ENCODE results near the gene SAP30BP. TPM values are rescaled to one million over a fixed set of nuclear protein-coding genes. Genes with fewer than 3 reads are reported as not detected.

Gene SAP30BP
- total RNA-seq, 4 donors from 2014 or later = 68.2 to 87.2 (median 77.2) TPM

GRCh38 chr17:75750661-75751423 lies 83.7 kb downstream of the SAP30BP start:
- no peak for TF ChIP-seq POLR2A (IDR thresholded peaks at IDR 0.05)
- TF ChIP-seq POLR2AphosphoS5 (IDR thresholded peaks at IDR 0.05) = no peak
- TF ChIP-seq, protein P1, sequence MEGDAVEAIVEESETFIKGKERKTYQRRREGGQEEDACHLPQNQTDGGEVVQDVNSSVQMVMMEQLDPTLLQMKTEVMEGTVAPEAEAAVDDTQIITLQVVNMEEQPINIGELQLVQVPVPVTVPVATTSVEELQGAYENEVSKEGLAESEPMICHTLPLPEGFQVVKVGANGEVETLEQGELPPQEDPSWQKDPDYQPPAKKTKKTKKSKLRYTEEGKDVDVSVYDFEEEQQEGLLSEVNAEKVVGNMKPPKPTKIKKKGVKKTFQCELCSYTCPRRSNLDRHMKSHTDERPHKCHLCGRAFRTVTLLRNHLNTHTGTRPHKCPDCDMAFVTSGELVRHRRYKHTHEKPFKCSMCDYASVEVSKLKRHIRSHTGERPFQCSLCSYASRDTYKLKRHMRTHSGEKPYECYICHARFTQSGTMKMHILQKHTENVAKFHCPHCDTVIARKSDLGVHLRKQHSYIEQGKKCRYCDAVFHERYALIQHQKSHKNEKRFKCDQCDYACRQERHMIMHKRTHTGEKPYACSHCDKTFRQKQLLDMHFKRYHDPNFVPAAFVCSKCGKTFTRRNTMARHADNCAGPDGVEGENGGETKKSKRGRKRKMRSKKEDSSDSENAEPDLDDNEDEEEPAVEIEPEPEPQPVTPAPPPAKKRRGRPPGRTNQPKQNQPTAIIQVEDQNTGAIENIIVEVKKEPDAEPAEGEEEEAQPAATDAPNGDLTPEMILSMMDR (IDR thresholded peaks at IDR 0.05) = no peak
- TF ChIP-seq EP300 (IDR thresholded peaks at IDR 0.05) = no peak
- Histone ChIP-seq H3K27me3 (no peaks in the 10 kb centered on the region), H3K27ac (peak overlapping the region in 1 of 4 donors; percentile 13), H3K36me3 (peaks cover 0 to 62% of the 10 kb centered on the region in 2 donors), H3K4me1 (peaks cover 0 to 49% (median 12%) of the 10 kb centered on the region in 3 donors), H3K4me3 (no peak overlapping the region), H3K9me3 (no peaks in the 10 kb centered on the region)
- ATAC-seq = no peak
- WGBS, 2 donors (ENCODE audit: low coverage in 1 of 2) = 80% methylated on average over 1 of the region's 23 CpGs

DNA sequence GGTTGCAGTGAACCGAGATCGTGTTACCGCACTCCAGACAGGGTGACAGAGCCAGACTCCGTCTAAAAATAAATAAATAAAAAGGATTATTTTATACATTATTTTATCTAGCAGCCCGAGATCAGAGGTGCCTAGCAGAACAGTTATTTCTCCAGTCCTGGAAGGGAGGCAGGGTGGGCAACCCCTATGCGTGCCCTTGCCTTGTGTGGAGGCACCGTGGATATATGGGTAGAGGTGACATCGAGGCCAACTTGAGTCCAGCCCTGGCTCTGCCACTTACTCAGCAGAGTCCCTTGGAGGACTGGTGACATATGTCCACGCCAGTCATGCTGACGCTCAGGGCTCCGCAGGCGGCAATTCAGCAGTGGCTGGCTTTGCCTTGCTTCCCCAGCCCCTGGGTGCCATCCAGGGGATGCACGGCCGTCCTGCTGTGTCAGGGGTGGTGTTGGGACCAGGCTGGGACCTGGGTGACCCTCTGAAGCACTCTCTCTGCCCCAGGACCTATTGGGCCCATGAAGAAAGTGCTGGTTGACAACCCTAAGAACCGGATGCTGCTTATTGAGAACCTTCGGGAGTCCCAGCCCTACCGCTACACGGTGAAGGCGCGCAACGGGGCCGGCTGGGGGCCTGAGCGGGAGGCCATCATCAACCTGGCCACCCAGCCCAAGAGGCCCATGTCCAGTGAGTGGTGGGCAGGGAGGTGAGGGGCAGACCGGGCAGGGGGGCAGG lies 84.7 kb downstream of the SAP30BP start:
- Histone ChIP-seq H3K4me3 (no peak overlapping the region), H3K9me3 (no peaks in the 10 kb centered on the region), H3K27ac (no peak overlapping the region), H3K27me3 (no peaks in the 10 kb centered on the region), H3K36me3 (peaks cover 0 to 72% of the 10 kb centered on the region in 2 donors), H3K4me1 (peaks cover 0 to 49% (median 12%) of the 10 kb centered on the region in 3 donors)
- TF ChIP-seq EP300 (IDR thresholded peaks at IDR 0.05) (no peak), POLR2A (IDR thresholded peaks at IDR 0.05) (no peak), POLR2AphosphoS5 (IDR thresholded peaks at IDR 0.05) (no peak)
- TF ChIP-seq, protein P1 (IDR thresholded peaks at IDR 0.05) = no peak
- ATAC-seq = no peak
- WGBS, 2 donors (ENCODE audit: low coverage in 1 of 2) = 85 to 87% methylated on average over 3 to 15 of the region's 24 CpGs

DNA sequence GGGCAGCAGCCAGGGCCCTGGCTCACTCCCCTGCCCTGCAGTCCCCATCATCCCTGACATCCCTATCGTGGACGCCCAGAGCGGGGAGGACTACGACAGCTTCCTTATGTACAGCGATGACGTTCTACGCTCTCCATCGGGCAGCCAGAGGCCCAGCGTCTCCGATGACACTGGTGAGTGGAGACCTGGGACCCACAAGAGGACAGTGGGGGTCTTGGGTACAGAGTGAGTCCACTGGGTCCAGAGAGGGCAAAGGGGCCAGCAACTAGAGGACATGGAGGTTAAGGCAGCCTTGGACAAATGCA lies 85.2 kb downstream of the SAP30BP start:
- peaks cover 0 to 77% of the 10 kb centered on the region in 2 donors for H3K36me3 ChIP-seq

DNA sequence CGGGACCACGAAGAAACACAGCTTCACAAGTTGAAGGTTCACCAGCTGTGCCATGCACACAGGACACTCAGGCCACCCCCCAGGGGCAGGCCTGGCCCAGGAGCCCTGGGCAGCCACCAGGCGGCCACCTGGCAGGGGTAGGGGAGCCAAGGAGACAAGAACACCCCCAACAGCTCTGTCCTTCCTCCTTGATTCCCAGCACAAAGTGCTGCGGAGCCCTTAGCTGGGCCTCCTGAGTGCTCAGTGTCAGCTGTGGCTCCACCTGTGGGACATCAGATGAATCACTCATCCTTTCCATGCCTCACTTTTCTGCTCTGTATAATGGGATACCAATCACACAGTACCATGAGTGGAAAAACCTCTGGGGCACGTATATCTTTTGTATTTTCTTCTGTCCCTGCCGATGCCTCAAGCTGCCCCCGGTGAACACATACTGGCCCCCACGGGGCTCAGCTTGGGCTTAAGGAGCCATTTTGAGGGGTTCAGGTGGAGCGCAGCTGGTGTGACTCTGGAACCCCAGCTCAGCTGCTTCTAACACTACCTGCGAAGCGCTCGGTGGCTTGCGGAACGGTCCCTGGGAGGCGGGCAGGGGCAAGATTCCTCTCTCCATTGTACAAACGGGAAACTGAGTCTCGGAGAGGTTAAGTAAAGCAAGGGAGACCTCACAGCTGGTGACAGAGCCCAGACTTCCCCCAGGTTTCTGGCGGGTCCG lies 85.8 kb downstream of the SAP30BP start:
- 58 to 63% methylated on average over 3 to 13 of the region's 19 CpGs for WGBS, 2 donors (ENCODE audit: low coverage in 1 of 2)
- TF ChIP-seq EP300 (IDR thresholded peaks at IDR 0.05) = no peak
- TF ChIP-seq, protein P1 (IDR thresholded peaks at IDR 0.05) = no peak
- TF ChIP-seq POLR2AphosphoS5 (IDR thresholded peaks at IDR 0.05) = no peak
- no peak for TF ChIP-seq POLR2A (IDR thresholded peaks at IDR 0.05)
- ATAC-seq = no peak
- peak overlapping the region; percentile 29 to 57 for H3K4me3 ChIP-seq
- H3K36me3 ChIP-seq = peaks cover 0 to 83% of the 10 kb centered on the region in 2 donors
- H3K4me1 ChIP-seq = peaks cover 0 to 43% (median 12%) of the 10 kb centered on the region in 3 donors
- no peaks in the 10 kb centered on the region for H3K27me3 ChIP-seq
- peak overlapping the region in 3 of 4 donors; percentile 65 to 83 (median 72) for H3K27ac ChIP-seq
- H3K9me3 ChIP-seq = no peaks in the 10 kb centered on the region

More for the DNA sequence above, 85.2 kb downstream of the SAP30BP start:
- H3K4me1 ChIP-seq = peaks cover 0 to 49% (median 12%) of the 10 kb centered on the region in 3 donors
- WGBS, 2 donors (ENCODE audit: low coverage in 1 of 2) = 100% methylated on average over 3 of the region's 10 CpGs; no CpG with 5 or more reads in 1 of the 2 donors
- H3K4me3 ChIP-seq = no peak overlapping the region
- no peak for ATAC-seq
- TF ChIP-seq, protein P1 (IDR thresholded peaks at IDR 0.05) = no peak
- no peak for TF ChIP-seq POLR2AphosphoS5 (IDR thresholded peaks at IDR 0.05)
- TF ChIP-seq POLR2A (IDR thresholded peaks at IDR 0.05) = no peak
- no peak for TF ChIP-seq EP300 (IDR thresholded peaks at IDR 0.05)
- H3K27ac ChIP-seq = no peak overlapping the region
- no peaks in the 10 kb centered on the region for H3K9me3 ChIP-seq
- no peaks in the 10 kb centered on the region for H3K27me3 ChIP-seq

Measured in gastroesophageal sphincter (tissue), 4 donors.